WTC11 (cell line): Measurements from ENCODE around the gene PIANP.

ENCODE experiments used
- ATF1 ChIP-seq: sonication (generic); formaldehyde crosslinking; IDR thresholded peaks from 2 replicates; pipeline ENCODE4 v1.8.1; 2023; ENCODE audit warnings: mild to moderate bottlenecking, moderate library complexity, missing genetic modification reagents
- CREB1 ChIP-seq: sonication (generic); formaldehyde crosslinking; IDR thresholded peaks from 2 replicates; pipeline ENCODE4 v1.8.0; 2023; ENCODE audit warnings: mild to moderate bottlenecking, missing genetic modification reagents
- CREM ChIP-seq: sonication (generic); formaldehyde crosslinking; IDR thresholded peaks from 2 replicates; pipeline ENCODE4 v1.8.1; 2022; ENCODE audit warnings: mild to moderate bottlenecking, missing genetic modification reagents, moderate library complexity
- IRF2 ChIP-seq: sonication (generic); formaldehyde crosslinking; IDR thresholded peaks from 2 replicates; pipeline ENCODE4 v1.8.0; 2022; ENCODE audit warnings: low read depth, missing genetic modification reagents, borderline replicate concordance
- NFYB ChIP-seq: sonication (generic); formaldehyde crosslinking; conservative IDR thresholded peaks from 2 replicates; pipeline ENCODE4 v1.8.0; 2022; ENCODE audit warnings: low read depth, missing genetic modification reagents
- RORB ChIP-seq: fragments of 250-450 bp; sonication (Bioruptor Pico); IDR thresholded peaks from 2 replicates; pipeline ENCODE4 v1.9.0; 2021; ENCODE audit warnings: mild to moderate bottlenecking
- TF ChIP-seq, protein P1 (sequence below): fragments of 200-600 bp; IDR thresholded peaks from 2 replicates; pipeline ENCODE4 v1.8.0; 2022; ENCODE audit warnings: antibody characterized with exemption
- TF ChIP-seq, protein P2 (sequence below): sonication (generic); formaldehyde crosslinking; IDR thresholded peaks from 2 replicates; pipeline ENCODE4 v1.8.1; 2022; ENCODE audit warnings: mild to moderate bottlenecking, moderate library complexity, missing genetic modification reagents
- TF ChIP-seq, protein P3 (sequence below): sonication (generic); formaldehyde crosslinking; IDR thresholded peaks from 2 replicates; pipeline ENCODE4 v1.8.1; 2023; ENCODE audit warnings: mild to moderate bottlenecking, missing genetic modification reagents, moderate library complexity
- TF ChIP-seq, protein P4 (sequence below): sonication (generic); formaldehyde crosslinking; IDR thresholded peaks from 2 replicates; pipeline ENCODE4 v1.8.1; 2022; ENCODE audit warnings: missing genetic modification reagents, borderline replicate concordance
- TF ChIP-seq, protein P5 (sequence below): sonication (generic); formaldehyde crosslinking; conservative IDR thresholded peaks from 2 replicates; pipeline ENCODE4 v1.8.1; 2022; ENCODE audit warnings: mild to moderate bottlenecking, missing genetic modification reagents

DNA sequence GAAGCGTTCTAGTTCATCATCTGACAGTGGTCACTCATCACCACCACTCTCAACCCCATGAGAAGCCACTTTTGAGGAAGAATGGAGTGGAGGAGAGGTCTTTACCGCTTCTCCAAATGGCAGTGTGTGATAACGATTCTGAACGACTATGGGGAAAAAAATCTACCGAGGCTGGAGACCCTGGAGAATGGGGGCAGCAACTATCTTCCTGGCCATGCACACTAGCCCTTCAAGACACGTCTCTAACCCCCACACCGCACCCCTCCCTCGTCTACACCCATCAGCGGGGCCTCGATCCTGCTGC lies 38.1 kb downstream of the PIANP start:
- TF ChIP-seq NFYB (CRISPR knock-in tag) (no peak), RORB (CRISPR knock-in tag) (no peak), CREM (no peak), CREB1 (no peak), ATF1 (CRISPR knock-in tag) (no peak), IRF2 (CRISPR knock-in tag) (no peak)
- TF ChIP-seq, protein P1, sequence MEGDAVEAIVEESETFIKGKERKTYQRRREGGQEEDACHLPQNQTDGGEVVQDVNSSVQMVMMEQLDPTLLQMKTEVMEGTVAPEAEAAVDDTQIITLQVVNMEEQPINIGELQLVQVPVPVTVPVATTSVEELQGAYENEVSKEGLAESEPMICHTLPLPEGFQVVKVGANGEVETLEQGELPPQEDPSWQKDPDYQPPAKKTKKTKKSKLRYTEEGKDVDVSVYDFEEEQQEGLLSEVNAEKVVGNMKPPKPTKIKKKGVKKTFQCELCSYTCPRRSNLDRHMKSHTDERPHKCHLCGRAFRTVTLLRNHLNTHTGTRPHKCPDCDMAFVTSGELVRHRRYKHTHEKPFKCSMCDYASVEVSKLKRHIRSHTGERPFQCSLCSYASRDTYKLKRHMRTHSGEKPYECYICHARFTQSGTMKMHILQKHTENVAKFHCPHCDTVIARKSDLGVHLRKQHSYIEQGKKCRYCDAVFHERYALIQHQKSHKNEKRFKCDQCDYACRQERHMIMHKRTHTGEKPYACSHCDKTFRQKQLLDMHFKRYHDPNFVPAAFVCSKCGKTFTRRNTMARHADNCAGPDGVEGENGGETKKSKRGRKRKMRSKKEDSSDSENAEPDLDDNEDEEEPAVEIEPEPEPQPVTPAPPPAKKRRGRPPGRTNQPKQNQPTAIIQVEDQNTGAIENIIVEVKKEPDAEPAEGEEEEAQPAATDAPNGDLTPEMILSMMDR = no peak
- TF ChIP-seq, protein P2, sequence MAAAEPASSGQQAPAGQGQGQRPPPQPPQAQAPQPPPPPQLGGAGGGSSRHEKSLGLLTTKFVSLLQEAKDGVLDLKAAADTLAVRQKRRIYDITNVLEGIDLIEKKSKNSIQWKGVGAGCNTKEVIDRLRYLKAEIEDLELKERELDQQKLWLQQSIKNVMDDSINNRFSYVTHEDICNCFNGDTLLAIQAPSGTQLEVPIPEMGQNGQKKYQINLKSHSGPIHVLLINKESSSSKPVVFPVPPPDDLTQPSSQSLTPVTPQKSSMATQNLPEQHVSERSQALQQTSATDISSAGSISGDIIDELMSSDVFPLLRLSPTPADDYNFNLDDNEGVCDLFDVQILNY (CRISPR knock-in tag) = no peak
- TF ChIP-seq, protein P3, sequence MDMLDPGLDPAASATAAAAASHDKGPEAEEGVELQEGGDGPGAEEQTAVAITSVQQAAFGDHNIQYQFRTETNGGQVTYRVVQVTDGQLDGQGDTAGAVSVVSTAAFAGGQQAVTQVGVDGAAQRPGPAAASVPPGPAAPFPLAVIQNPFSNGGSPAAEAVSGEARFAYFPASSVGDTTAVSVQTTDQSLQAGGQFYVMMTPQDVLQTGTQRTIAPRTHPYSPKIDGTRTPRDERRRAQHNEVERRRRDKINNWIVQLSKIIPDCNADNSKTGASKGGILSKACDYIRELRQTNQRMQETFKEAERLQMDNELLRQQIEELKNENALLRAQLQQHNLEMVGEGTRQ = no peak
- TF ChIP-seq, protein P4, sequence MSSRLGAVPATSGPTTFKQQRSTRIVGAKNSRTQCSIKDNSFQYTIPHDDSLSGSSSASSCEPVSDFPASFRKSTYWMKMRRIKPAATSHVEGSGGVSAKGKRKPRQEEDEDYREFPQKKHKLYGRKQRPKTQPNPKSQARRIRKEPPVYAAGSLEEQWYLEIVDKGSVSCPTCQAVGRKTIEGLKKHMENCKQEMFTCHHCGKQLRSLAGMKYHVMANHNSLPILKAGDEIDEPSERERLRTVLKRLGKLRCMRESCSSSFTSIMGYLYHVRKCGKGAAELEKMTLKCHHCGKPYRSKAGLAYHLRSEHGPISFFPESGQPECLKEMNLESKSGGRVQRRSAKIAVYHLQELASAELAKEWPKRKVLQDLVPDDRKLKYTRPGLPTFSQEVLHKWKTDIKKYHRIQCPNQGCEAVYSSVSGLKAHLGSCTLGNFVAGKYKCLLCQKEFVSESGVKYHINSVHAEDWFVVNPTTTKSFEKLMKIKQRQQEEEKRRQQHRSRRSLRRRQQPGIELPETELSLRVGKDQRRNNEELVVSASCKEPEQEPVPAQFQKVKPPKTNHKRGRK (CRISPR knock-in tag) = no peak
- TF ChIP-seq, protein P5, sequence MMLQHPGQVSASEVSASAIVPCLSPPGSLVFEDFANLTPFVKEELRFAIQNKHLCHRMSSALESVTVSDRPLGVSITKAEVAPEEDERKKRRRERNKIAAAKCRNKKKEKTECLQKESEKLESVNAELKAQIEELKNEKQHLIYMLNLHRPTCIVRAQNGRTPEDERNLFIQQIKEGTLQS (CRISPR knock-in tag) = no peak
